ENCODE measurements around the gene NCKAP5L.

- TF ChIP-seq ESRRG (CRISPR knock-in tag; IDR thresholded peaks at IDR 0.05) = no peak
- TF ChIP-seq CREB5 (CRISPR knock-in tag; IDR thresholded peaks at IDR 0.05; ENCODE audit: low read depth) = no peak
- no peak for TF ChIP-seq RARB (CRISPR knock-in tag; IDR thresholded peaks at IDR 0.05)
- TF ChIP-seq ZFP30 (CRISPR knock-in tag; IDR thresholded peaks at IDR 0.05) = no peak
- no peak for TF ChIP-seq GLIS3 (CRISPR knock-in tag; IDR thresholded peaks at IDR 0.05)
- no peak for TF ChIP-seq ZNF70 (CRISPR knock-in tag; IDR thresholded peaks at IDR 0.05)
- no peak for TF ChIP-seq CSRNP3 (CRISPR knock-in tag; IDR thresholded peaks at IDR 0.05)
- TF ChIP-seq TOX (CRISPR knock-in tag; IDR thresholded peaks at IDR 0.05; ENCODE audit: borderline replicate concordance) = no peak
- TF ChIP-seq TSHZ2 (CRISPR knock-in tag; IDR thresholded peaks at IDR 0.05) = no peak
These were observed 36.5 kb downstream of the NCKAP5L start for GRCh38 chr12:49791700-49792099.
